ENCODE measurements around the gene ZNF70. TPM values are rescaled to one million over a fixed set of nuclear protein-coding genes. Genes with fewer than 3 reads are reported as not detected.

The ZNF70 gene
- total and polyA plus RNA-seq, 2 of the 13 experiments (the other 11 are each of a cell fraction or from before 2014, with no cell fraction given): 0.62 to 3.6 TPM

DNA sequence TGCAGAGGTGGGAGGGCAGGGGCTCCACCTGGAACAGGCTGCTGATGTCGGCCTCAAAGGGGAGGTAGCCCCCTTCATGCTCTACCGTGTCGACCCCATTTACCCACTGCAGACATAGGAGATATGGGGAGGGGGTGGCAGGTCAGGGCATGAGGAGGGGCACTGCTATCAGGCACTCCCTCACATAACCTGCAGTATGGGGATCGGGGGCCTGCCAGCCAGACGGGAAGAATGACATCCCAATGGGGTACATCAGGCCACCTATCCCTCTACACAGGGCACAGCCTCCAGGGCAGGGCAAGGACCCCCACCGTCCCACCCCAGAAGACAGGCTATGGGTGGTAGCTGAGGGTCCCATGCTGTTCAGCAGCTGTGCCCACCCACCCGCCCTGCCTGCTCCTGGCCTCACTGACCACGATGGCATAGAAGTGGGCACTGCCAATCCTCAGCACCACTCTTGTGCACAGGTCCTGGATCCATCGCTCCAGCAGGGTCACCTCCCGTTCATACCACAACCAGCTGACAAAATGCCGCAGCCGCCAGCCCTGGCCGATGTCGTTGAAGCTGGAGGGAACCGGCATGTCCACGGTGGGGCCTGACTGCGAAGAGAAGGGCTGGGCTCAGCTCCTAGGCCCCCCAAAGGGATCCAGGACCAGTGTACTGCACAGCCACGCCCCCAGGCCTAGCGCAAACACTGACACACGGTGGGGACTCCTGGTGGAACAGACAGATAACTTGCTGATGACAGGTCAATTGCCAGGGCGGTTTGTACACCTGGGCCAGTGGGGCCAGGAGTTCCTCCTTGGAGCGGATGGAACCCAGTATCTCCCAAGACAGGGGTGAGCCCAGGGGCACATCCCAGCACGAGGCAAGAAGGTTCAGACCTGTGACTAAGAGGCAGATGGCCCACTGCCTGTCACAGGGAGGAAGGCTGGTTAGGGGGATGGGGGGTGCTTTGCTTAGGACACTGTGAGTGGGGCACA is 36.0 kb downstream of the ZNF70 start:
- ATAC-seq (peak; percentile 14; the same call in 1 of the 3 replicates), FAIRE-seq (no peak), DNase-seq (ENCODE audit: low spot score) (no peak)
- CTCF ChIA-PET (ENCODE audit: low intra/inter-chr PET ratio, low total read pairs): no interaction called here
- peaks cover 2 to 26% of the 10 kb centered on the region in 2 experiments; a peak in 4 of 5 replicates for H3K36me3 ChIP-seq (replicated peaks in 1 of 2; ENCODE audit: control insufficient read depth in 1 of 2, insufficient read depth in 2 of 2, low read length in 2 of 2)
- no peaks in the 10 kb centered on the region for H4K20me1 ChIP-seq (ENCODE audit: insufficient read depth, low read length)
- intact Hi-C loops (cut with micrococcal nuclease; ENCODE audit: unreplicated experiment) (no loop called here), in situ Hi-C loops (cut with HindIII; ENCODE audit: extremely low pct_ligation_motif_present, low pct_unique_long_range_greater_than_20kb) (no loop called here)
- no peak overlapping the region for H3K27ac ChIP-seq (ENCODE audit: extremely low read length, insufficient read depth, low read length)
- no peak overlapping the region for H3K4me3 ChIP-seq (replicated peaks in 1 of 3; ENCODE audit: insufficient read depth in 1 of 3, low read depth in 2 of 3, low read length in 3 of 3)
- H3K4me2 ChIP-seq (ENCODE audit: low read depth, low read length): no peak overlapping the region
- no peak overlapping the region for H3K9ac ChIP-seq (ENCODE audit: insufficient read depth, low read depth, low read length)
- no peak overlapping the region for H2AFZ ChIP-seq (ENCODE audit: low read length)
- no TSS peak for BruUV-seq (replicated peaks)
- POLR2A ChIA-PET: interaction anchor here (0.6 kb wide), 1 partner anchor 98 kb away, joined by 3 read pairs; no protein-coding TSS in a partner anchor
- H3K79me2 ChIP-seq (ENCODE audit: insufficient read depth, low read length): peaks cover 6% of the 10 kb centered on the region
- no peaks in the 10 kb centered on the region for H3K9me3 ChIP-seq (ENCODE audit: low read length)
- WGBS (ENCODE audit: low lambda C conversion rate): 85% methylated on average over 15 of the region's 23 CpGs
- peaks cover 24% of the 10 kb centered on the region for H3K4me1 ChIP-seq (ENCODE audit: insufficient read depth, low read length)
- no peaks in the 10 kb centered on the region for H3K27me3 ChIP-seq (ENCODE audit: control insufficient read depth in 1 of 2, insufficient read depth in 2 of 2, low read length in 2 of 2)
- TF ChIP-seq SAP130 (CRISPR knock-in tag; IDR thresholded peaks at IDR 0.05; ENCODE audit: low read depth): no peak
- TF ChIP-seq HNF1A (IDR thresholded peaks at IDR 0.05; ENCODE audit: low read depth): no peak
- no peak for TF ChIP-seq HNF1A (CRISPR knock-in tag; IDR thresholded peaks at IDR 0.05; ENCODE audit: borderline replicate concordance)
- no peak for TF ChIP-seq NCOR1 (IDR thresholded peaks at IDR 0.05; ENCODE audit: borderline replicate concordance, low read length)
- TF ChIP-seq ZNF570 (CRISPR knock-in tag; IDR thresholded peaks at IDR 0.05; ENCODE audit: borderline replicate concordance): no peak
- no peak for TF ChIP-seq CSRNP1 (CRISPR knock-in tag; IDR thresholded peaks at IDR 0.05)
- no peak for TF ChIP-seq ZSCAN29 (CRISPR knock-in tag; conservative IDR thresholded peaks at IDR 0.05)
- no peak for TF ChIP-seq ZNF414 (CRISPR knock-in tag; IDR thresholded peaks at IDR 0.05)
- TF ChIP-seq RBFOX2 (IDR thresholded peaks at IDR 0.05; ENCODE audit: low read depth, low read length): 0 out of 2 replicates have a peak, but pooled peaks have one; percentile 17
